ENCODE measurements around the gene HAPLN1. TPM values are rescaled to one million over a fixed set of nuclear protein-coding genes. Genes with fewer than 3 reads are reported as not detected.

Gene HAPLN1
- polyA plus RNA-seq, 5 donors: 0.88 to 3.2 (median 2.7) TPM

- DNase-seq: no peak
Measured at GRCh38 chr5:83645936-83646335, 74.7 kb downstream of the HAPLN1 start.

DNA sequence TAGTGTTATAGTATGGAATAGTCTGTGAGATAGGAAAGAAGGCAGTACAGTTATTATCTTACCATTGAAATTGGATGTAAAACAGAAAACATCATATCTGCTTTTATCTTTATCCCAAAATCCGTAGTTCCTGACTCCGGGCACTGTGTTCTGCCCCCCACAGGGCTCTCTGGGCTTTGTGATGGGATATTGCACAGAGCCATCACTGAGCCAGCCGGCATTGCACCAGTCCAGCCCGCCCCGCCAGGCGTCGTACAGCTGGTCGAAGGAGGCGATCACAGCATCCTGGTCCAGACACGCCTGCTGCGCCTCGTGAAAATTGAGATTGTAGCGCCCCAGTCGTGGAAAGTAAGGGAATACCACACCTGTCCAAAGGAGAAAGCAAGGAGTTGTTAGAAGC is 76.4 kb downstream of the HAPLN1 start:
- DNase-seq: no peak

- DNase-seq: no peak
Measured at GRCh38 chr5:83641946-83642345, 78.7 kb downstream of the HAPLN1 start.

GRCh38 chr5:83639911-83640310 is 80.7 kb downstream of the HAPLN1 start:
- no peak for DNase-seq

DNA sequence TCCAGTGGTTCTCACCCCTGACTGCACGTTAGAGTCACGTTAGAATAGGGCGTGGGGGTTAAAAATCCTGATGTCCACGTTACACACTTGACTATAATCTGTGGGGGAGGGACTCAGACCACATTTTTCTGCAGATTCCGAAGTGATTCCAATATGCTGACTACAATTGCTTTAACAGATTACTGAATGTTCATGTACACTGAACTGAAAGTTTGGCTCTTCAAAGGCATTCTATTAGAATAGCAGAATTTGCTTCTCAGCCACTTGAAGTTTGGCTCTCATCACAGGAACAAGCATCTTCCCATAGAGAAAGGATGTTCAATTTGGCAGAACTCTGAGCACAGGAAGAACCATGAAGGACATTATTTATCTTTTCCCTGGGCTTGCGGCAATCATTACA is 84.5 kb downstream of the HAPLN1 start:
- DNase-seq: no peak

DNA sequence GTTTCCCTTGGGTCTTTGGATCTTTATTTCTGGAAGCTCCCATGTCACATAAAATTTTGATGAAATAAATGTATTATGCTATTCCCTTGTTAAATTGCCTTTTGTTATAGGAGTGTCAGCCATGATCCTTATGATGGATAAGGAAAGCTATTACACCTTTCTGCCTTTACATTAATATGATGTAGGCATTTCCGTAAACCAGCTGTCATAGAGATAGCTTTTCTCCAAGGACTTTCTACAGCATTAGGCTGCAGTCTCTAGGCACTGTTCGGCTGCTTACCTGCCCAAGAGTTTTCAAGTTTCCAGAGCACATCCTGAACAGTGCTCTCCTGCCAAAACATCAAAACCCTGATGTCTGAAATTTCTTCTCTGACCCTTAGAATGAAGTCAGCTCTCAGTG is 87.4 kb downstream of the HAPLN1 start:
- DNase-seq: no peak

GRCh38 chr5:83632874-83633273 is 87.8 kb downstream of the HAPLN1 start:
- no peak for DNase-seq

GRCh38 chr5:83628360-83628759 is 92.3 kb downstream of the HAPLN1 start:
- no peak for DNase-seq

DNA sequence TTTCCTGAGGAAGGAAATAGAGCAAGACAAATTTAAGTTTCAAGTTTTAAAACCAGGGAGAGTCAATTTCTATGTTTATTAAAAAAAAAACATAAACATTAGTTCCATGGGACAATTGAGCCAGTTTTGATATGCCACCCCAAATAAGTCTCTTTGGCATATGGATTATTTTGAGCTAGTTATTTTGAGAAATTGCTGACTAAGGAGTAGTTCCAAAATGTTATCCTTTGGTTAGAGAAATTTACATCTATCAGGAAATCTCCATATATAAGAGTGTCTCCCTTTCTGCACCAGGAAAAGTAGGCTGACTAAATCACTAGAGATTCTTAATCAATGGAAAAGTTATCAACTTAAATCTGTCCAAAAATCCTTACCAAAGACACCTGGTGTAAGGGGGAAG is 105.8 kb downstream of the HAPLN1 start:
- no peak for DNase-seq

- DNase-seq: peak in 1 of 2 donors; percentile 22
Measured at GRCh38 chr5:83608122-83608521, 112.5 kb downstream of the HAPLN1 start.

- DNase-seq: no peak
Measured at GRCh38 chr5:83595217-83595616, 125.4 kb downstream of the HAPLN1 start.

DNA sequence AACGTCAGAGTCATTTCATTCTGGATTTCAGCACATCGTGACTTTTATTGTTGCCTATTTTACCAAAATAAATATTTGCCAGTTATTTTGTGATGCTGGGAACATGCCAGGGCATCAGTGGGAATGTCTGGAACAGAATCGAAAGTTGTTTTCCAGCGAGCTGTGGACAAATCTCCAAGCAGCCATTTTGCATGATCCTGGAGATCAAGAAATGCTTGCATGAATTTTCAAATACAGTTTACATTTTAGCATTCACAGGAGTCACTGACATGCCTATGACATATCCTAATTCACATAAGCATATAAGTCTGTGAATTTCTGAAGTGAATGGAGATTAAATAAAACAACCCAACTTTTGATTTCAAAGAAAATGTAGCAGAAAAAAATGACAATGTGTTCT is 129.7 kb downstream of the HAPLN1 start:
- DNase-seq: no peak

DNA sequence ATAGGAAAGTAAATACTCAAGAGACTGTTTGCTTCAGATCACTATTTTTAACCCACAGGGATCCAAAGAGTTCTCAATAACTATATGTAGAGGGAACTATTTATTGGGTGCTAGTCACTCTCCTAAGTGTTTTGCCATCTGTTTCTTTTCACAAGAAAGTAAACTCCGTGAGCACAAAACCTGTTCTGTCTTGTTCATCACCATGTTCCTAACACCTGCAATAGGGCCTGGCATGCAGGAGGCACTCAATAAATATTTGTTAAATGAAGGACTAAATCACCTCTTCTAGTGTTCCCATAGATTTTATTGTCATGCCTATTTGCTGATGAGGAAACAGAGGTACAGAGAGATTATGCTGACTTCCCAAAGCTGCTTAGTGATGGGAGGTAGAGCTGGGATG is 130.9 kb downstream of the HAPLN1 start:
- DNase-seq: no peak

Other genes starting within 250 kb of the HAPLN1 start
- 100 to 1,000 TPM; 371 to 590 (median 512) TPM for gene VCAN, start 249.1 kb downstream of the HAPLN1 start, polyA plus RNA-seq (ENCODE audit: insufficient read depth in 1 of 5, insufficient read length in 5 of 5, low replicate concordance in 1 of 5)

All from right lung (tissue), 5 donors.